ENCODE measurements around the gene MYOM1.

The MYOM1 gene

DNA sequence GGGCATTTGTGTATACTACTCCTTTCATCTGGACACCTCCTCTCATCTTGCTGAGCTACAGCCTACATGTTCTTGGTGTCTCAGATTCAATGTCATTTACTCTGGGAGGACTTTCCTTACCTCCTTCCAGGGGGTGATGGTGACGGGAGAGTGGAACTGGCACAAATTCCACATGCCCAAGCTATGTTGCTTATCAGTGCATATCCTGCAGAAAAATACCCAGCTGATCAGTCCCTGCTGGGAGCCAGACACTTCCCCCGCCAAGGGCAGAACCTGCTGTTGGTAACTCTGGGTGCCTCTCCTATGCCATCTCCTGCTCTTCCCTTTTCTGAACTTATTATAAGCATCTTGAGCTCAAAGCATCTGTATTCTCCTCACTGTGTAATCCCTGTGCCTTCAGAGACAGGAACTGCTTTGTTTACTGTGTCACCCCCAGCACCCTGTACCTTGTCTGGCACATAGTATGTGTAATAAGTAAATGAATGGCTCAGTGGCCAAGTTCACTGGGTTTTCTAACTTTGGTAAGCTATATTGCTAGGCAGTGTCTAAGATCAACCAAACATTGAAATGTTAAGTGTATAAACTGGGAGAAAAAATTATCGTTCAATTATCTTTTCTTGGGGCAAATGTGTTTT, 119.2 kb downstream of the MYOM1 start:
- TF ChIP-seq, protein P1, sequence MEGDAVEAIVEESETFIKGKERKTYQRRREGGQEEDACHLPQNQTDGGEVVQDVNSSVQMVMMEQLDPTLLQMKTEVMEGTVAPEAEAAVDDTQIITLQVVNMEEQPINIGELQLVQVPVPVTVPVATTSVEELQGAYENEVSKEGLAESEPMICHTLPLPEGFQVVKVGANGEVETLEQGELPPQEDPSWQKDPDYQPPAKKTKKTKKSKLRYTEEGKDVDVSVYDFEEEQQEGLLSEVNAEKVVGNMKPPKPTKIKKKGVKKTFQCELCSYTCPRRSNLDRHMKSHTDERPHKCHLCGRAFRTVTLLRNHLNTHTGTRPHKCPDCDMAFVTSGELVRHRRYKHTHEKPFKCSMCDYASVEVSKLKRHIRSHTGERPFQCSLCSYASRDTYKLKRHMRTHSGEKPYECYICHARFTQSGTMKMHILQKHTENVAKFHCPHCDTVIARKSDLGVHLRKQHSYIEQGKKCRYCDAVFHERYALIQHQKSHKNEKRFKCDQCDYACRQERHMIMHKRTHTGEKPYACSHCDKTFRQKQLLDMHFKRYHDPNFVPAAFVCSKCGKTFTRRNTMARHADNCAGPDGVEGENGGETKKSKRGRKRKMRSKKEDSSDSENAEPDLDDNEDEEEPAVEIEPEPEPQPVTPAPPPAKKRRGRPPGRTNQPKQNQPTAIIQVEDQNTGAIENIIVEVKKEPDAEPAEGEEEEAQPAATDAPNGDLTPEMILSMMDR (IDR thresholded peaks at IDR 0.05; ENCODE audit: extremely low read depth, missing control alignments), result no peak

DNA sequence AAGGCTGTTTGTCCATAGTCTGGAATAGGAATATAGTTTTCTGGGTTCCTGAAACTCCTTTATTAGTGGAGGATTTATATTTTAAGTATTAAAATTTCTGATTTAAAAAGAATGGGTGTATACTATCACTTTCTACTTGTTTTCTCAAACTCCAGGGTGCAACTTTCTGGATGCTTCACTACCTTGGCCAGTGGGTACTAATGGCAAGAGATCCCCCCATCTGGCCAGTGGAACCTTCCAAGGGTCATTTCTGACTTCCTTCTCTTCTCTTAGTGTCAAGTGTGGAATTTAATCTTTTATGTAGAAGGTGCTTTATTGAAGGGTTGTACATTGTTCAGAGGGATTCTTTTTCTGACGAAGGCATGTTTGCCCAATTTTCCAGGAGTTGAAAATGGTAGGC, 120.4 kb downstream of the MYOM1 start:
- DNase-seq (ENCODE audit: low spot score), result no peak
- TF ChIP-seq, protein P1 (IDR thresholded peaks at IDR 0.05; ENCODE audit: extremely low read depth, missing control alignments), result no peak

More for the DNA sequence above, 119.2 kb downstream of the MYOM1 start:
- no peak for DNase-seq (ENCODE audit: low spot score)

DNA sequence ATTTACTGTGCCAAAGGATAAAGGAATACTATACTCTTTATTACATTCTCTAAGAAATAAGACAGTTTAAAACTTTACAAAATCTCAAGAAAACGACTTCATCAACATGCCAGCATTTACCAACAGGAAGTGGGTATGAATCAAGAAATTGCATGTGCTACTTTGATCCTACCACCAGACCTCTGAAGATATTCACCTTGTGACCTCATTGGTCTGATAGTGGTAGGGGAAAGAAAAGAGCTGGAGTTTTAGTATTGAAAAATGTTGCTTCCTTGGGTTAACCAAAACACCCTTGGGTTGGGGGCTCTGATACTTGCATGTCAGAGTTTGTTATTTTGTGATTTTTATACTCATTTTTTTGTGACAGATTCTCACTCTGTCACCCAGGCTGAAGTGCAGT, 122.7 kb downstream of the MYOM1 start:
- no peak for DNase-seq (ENCODE audit: low spot score)
- TF ChIP-seq, protein P1 (IDR thresholded peaks at IDR 0.05; ENCODE audit: extremely low read depth, missing control alignments), result no peak

DNA sequence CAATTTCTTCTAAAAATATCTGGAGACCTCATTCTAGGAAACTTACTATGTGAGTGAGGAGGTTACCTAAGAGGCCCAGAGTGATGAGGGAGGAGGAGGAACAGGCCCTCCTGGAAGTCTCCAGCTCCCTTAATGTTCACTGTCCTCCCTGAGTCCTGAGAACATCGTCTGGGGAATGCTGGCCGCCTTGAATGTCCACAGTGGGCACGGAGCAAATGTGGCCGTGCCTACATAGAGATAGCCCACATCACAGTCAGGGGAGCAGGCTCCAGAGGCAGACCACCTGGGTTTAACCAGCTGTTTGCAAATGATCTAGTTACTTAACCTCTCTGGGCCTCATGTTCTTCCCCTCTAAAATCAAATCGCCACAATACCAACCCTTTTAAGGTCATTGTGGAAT, 123.8 kb downstream of the MYOM1 start:
- DNase-seq (ENCODE audit: low spot score), result no peak
- TF ChIP-seq, protein P1 (IDR thresholded peaks at IDR 0.05; ENCODE audit: extremely low read depth, missing control alignments), result no peak

DNA sequence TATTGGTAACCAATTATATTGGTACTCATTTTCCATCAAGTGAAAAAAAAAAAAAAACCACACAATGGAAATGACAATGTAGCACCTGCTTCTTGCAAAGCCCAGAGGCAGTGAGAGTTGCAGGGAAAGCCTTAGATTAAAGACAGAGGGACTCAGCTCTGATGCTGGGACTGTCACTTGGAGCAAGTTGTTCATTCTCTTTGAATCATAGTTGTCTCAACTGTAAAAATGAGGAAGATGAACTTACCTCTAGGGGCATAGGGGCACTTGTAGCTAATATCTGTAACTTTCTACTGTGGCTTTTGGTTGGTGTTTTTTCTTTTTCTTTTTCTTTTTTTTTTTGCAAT, 125.5 kb downstream of the MYOM1 start:
- no peak for DNase-seq (ENCODE audit: low spot score)

DNA sequence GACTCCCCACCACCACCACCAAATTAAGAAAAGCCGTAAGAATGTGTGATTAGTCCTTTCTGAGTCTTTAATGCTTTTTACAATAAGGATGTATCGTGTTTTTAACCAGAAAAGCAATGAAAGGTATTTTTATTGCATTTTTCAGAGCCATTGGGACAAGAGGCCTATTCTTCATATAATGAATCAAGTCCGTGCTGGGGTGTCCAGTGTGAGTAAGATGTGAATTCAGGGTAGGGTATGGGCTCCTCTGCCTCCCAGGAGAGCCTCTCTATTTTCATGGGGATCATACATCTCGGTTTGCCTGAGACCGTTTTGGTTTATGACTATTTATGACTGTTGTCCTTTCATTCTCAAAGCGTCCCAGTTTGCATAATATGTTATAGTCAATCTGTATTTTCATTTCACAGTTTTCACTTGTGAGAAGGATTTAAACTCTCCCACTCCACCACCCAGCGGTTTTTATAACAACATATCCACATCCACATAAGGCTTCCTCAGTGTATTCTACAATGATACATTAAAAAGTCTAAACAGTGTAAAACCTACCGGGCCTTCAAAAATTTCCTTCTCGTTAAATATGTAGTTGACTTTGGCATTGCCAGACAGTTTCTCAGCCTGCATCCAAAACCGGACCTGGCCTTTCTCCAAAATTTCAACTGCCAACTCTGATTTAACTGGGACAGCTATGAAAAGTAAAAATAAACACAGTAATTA, 126.0 kb downstream of the MYOM1 start:
- no peak for DNase-seq (ENCODE audit: low spot score)

More for the DNA sequence above, 125.5 kb downstream of the MYOM1 start:
- TF ChIP-seq, protein P1 (IDR thresholded peaks at IDR 0.05; ENCODE audit: extremely low read depth, missing control alignments), result no peak

DNA sequence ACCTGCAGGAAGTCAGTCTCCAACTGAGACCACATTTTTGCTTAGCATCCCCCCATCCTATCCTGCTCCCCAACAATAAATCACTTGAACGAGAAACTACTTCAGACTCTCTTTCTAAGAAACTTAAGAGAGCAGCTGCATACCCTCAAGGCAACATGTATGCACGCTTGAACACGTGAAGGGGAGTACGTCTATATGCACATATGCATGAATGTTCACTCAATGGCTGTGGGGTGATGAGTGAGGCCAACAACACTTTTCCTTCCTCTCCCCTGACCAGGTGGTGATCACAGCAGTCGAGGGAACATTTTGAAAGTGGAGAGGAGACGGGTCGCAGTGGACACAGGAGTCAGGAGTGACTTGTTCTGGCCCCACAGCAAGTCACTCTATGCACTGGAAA, 127.0 kb downstream of the MYOM1 start:
- no peak for DNase-seq (ENCODE audit: low spot score)
- TF ChIP-seq, protein P1 (IDR thresholded peaks at IDR 0.05; ENCODE audit: extremely low read depth, missing control alignments), result no peak

More for the DNA sequence above, 126.0 kb downstream of the MYOM1 start:
- TF ChIP-seq, protein P1 (IDR thresholded peaks at IDR 0.05; ENCODE audit: extremely low read depth, missing control alignments), result no peak
